GM19328 (cell line): ENCODE measurements around the gene PLEKHA1.

Source experiments
- ATAC-seq: cut with Tn5 transposase; IDR thresholded peaks from one replicate; pipeline ENCODE4 v1.9.1; 2021; ENCODE audit warnings: mild to moderate bottlenecking, moderate library complexity; ENCODE audit not compliant: unreplicated experiment

The PLEKHA1 gene

DNA sequence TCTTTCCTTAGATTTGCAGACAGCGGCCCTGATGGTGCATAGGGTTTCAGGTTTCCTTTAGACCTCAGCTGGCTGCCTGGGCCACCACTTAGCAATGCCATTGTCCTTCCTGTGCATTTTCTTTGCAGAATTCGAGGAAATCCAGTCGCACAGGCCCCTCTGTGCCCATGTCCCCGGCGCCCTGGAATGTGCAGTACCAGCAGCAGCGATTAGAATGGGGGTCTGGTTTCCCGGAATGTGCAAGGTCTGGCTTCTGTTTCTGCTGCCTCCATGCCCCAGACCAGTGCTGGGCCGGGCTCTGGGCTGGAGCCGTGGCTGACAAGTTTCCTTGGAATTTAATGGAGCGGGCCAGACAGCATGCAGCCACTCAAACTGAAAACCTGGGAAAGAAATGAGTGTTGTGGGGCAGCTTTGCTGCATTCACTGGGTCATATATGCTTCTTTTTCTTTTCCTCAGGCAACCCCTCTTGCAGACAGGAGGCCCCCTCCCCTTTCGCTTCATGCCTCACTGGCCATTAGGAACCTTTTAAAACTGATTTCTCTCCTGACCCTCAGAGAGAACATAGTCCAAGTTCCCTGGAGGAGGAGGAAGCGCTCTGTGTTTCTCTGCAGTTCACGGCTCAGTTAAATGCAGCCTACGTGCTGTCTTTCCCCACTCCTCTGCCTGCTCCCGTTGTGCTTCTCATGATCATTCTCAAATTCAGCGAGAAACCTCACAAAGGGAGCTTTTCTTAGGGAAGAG, 101.3 kb downstream of the PLEKHA1 start:
- ATAC-seq = no peak

GRCh38 chr10:122476333-122476695, 101.8 kb downstream of the PLEKHA1 start:
- ATAC-seq = no peak

- no peak for ATAC-seq
Observed at GRCh38 chr10:122477436-122477835, 102.9 kb downstream of the PLEKHA1 start.

GRCh38 chr10:122478971-122479370, 104.5 kb downstream of the PLEKHA1 start:
- ATAC-seq = no peak

- ATAC-seq = no peak
Observed at GRCh38 chr10:122480146-122480833, 105.8 kb downstream of the PLEKHA1 start.

GRCh38 chr10:122481296-122482056, 107.0 kb downstream of the PLEKHA1 start:
- ATAC-seq = no peak
